Kidney epithelial cell (primary cell): ENCODE results near the gene SYNE3. TPM values are rescaled to one million over a fixed set of nuclear protein-coding genes. Genes with fewer than 3 reads are reported as not detected.
A peak's percentile ranks its signal among the peaks of the same experiment; 100 is the strongest.

Experiments used
- DNase-seq: peaks from one replicate; pipeline ENCODE4 v3.0.0-alpha.2; 2010; ENCODE audit warnings: low read depth
- H3K27me3 ChIP-seq: 2 replicates; pipeline ENCODE4 v1.6.0; 2011; ENCODE audit warnings: low read length; ENCODE audit not compliant: control insufficient read depth, insufficient read depth
- H3K36me3 ChIP-seq: 2 replicates; pipeline ENCODE4 v1.5.1; 2011; ENCODE audit warnings: low read length; ENCODE audit not compliant: control insufficient read depth, insufficient read depth
- H3K4me3 ChIP-seq: 2 replicates; pipeline ENCODE4 v1.5.1; 2011; ENCODE audit warnings: low read depth, mild to moderate bottlenecking, control low read depth, low read length
- total RNA-seq: library from RNA; depleted of rRNA; stranded (reverse); fragments of >200 nt; gene quantifications from 2 replicates; pipeline ENCODE4 v1.2.3, GENCODE V29; 2015
- TF ChIP-seq, protein P1 (sequence below): IDR thresholded peaks from 2 replicates; pipeline ENCODE4 v1.5.1; 2011; ENCODE audit warnings: mild to moderate bottlenecking, moderate library complexity, low read length, control low read depth, inconsistent platforms; ENCODE audit not compliant: insufficient read depth, poor library complexity, severe bottlenecking

SYNE3 gene
- total RNA-seq, 1 donor from 2014 or later = 2.2 TPM

DNA sequence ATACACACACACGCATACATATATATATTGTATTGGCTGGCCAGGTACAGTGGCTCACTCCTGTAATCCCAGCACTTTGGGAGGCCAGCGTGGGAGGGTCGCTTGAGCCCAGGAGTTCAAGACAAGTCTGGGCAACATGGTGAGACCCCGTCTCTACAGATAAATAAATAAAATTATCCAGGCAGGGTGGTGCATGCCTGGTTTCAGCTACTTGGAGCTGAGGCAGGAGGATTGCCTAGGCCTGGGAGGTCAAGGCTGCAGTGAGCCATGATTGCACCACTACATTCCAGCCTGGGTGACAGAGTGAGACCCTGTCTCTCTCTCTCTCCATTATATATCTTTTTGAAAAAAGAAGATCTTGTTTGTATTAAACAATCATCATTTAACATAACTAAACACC, 4.6 kb upstream of the SYNE3 start:
- no peak overlapping the region for H3K4me3 ChIP-seq
- no peak for DNase-seq
- TF ChIP-seq, protein P1, sequence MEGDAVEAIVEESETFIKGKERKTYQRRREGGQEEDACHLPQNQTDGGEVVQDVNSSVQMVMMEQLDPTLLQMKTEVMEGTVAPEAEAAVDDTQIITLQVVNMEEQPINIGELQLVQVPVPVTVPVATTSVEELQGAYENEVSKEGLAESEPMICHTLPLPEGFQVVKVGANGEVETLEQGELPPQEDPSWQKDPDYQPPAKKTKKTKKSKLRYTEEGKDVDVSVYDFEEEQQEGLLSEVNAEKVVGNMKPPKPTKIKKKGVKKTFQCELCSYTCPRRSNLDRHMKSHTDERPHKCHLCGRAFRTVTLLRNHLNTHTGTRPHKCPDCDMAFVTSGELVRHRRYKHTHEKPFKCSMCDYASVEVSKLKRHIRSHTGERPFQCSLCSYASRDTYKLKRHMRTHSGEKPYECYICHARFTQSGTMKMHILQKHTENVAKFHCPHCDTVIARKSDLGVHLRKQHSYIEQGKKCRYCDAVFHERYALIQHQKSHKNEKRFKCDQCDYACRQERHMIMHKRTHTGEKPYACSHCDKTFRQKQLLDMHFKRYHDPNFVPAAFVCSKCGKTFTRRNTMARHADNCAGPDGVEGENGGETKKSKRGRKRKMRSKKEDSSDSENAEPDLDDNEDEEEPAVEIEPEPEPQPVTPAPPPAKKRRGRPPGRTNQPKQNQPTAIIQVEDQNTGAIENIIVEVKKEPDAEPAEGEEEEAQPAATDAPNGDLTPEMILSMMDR = no peak
- no peaks in the 10 kb centered on the region for H3K36me3 ChIP-seq
- peaks cover 7% of the 10 kb centered on the region for H3K27me3 ChIP-seq

- no peak for DNase-seq
- H3K36me3 ChIP-seq = no peaks in the 10 kb centered on the region
- no peak overlapping the region for H3K4me3 ChIP-seq
- H3K27me3 ChIP-seq = peaks cover 12% of the 10 kb centered on the region
- TF ChIP-seq, protein P1 = no peak
These were observed 3.9 kb upstream of the SYNE3 start for GRCh38 chr14:95520346-95520745.

- H3K27me3 ChIP-seq = peaks cover 16% of the 10 kb centered on the region
- H3K4me3 ChIP-seq = no peak overlapping the region
- no peaks in the 10 kb centered on the region for H3K36me3 ChIP-seq
- TF ChIP-seq, protein P1 = no peak
- DNase-seq = no peak
These were observed 3.2 kb upstream of the SYNE3 start for GRCh38 chr14:95519699-95520098.

DNA sequence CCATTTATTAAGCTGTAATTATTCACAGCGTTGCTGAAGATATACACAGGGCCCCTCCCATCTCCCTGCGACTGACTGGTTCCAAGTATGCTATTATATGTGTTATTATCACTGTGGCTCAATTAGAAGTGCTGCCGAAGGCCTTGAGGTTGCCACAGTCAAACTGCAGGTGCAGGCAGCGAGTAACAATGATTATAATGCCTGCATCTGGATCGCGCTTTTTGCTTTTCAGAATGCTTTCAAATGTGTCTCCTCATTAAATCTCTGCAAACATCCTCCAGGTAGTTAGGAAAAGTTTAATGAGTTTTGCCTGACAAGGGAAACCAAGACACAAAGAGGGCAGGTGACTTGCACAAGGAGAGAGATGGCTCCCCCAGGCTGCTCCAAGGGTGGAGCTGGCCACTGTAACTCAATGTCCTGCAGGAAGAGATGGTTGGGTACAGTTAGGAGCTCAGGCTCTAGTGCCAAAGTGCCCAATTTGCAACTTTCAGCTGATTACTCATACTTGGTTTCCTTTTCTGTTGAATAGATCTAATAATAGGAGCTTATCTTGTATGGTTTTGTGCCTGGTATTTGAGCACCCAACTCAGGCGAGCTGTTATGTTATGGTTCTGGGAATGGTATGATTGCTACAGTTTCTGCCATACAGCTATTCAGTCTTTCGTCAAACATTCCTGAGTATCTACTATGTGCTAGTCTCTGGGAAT, 1.7 kb upstream of the SYNE3 start:
- DNase-seq = no peak
- no peaks in the 10 kb centered on the region for H3K36me3 ChIP-seq
- TF ChIP-seq, protein P1 = no peak
- H3K27me3 ChIP-seq = peaks cover 16% of the 10 kb centered on the region
- no peak overlapping the region for H3K4me3 ChIP-seq

GRCh38 chr14:95515596-95516552, 576 bp downstream of the SYNE3 start:
- TF ChIP-seq, protein P1 = no peak
- Histone ChIP-seq H3K27me3 (peaks cover 16% of the 10 kb centered on the region), H3K4me3 (peak overlapping the region; percentile 35), H3K36me3 (no peaks in the 10 kb centered on the region)
- no peak for DNase-seq
